ENCODE data around the gene DIO1.

DNA sequence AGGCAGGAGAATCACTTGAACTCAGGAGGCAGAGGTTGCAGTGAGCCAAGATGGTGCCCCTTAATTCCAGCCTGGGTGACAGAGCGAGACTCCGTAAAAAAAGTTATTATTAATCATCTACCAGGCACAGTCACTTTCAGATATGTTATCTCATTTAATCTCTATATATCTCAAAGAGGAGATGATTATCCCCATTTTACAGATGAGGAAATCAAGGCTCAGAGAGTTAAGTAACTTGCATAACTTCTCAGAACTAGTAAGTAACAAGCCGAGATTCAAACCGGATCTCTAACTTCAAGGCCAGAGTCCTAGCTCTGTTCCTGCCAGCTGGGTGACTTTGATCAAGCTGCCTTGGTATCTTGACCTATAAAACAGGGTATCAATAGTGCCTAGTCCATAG is 17.5 kb downstream of the DIO1 start:
- TF ChIP-seq YY1 (IDR thresholded peaks at IDR 0.05; ENCODE audit: insufficient read depth, insufficient read length) = no peak
- no peak for TF ChIP-seq SUZ12 (IDR thresholded peaks at IDR 0.05; ENCODE audit: extremely low read depth, insufficient read depth, insufficient read length)
- TF ChIP-seq ZNF274 (IDR thresholded peaks at IDR 0.05; ENCODE audit: low read depth, low read length) = no peak

Data from NT2/D1 (cell line).